SK-N-SH (cell line): ENCODE results near the gene NGF.

Experiments
- GABPA ChIP-seq: IDR thresholded peaks from 2 replicates; pipeline ENCODE4 v1.4.0; 2012; ENCODE audit warnings: low read depth, mild to moderate bottlenecking
- JUND ChIP-seq: IDR thresholded peaks from 2 replicates; pipeline ENCODE4 v1.4.0; 2012
- RFX5 ChIP-seq: IDR thresholded peaks from 2 replicates; pipeline ENCODE4 v1.6.1; 2012; ENCODE audit warnings: mild to moderate bottlenecking, improper control_type of control experiment, low read length
- SIN3A ChIP-seq: IDR thresholded peaks from 2 replicates; pipeline ENCODE4 v1.6.1; 2012; ENCODE audit warnings: low read depth, mild to moderate bottlenecking, low read length, moderate library complexity, borderline replicate concordance
- TEAD4 ChIP-seq: IDR thresholded peaks from 2 replicates; pipeline ENCODE4 v1.4.0; 2012; ENCODE audit warnings: mild to moderate bottlenecking, borderline replicate concordance; ENCODE audit not compliant: insufficient read depth
- TF ChIP-seq, protein P1 (sequence below): IDR thresholded peaks from 2 replicates; pipeline ENCODE4 v1.4.0; 2012; ENCODE audit warnings: low read depth
- TF ChIP-seq, protein P2 (sequence below): fragments of 150-350 bp; IDR thresholded peaks from 2 replicates; pipeline ENCODE4 v1.6.1; 2017; ENCODE audit warnings: antibody characterized with exemption, low read length, low read depth, borderline replicate concordance
- TF ChIP-seq, protein P3 (sequence below): fragments of 200-600 bp; sonication (generic); IDR thresholded peaks from 2 replicates; pipeline ENCODE4 v1.6.1; 2017; ENCODE audit warnings: antibody characterized with exemption, mild to moderate bottlenecking, moderate library complexity

DNA sequence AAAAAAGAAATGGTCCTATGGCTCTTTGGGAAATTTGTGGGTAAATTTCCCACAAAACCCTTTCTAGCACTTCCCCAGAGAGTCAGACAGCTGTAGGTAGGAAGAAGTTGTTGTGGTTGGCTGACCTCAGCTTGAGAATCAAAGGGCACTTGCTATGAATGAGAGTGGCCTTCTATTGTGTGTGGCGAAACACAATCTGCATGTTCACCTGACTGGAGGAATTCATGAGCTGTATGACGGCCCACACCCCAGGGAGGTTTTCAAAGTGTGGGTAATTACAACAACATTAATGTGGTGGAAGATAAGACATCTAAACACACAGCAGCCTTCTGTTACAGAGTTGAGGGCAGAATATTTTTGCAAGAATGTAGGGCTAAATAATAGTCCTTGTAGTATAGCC lies 38.8 kb downstream of the NGF start:
- TF ChIP-seq SIN3A (no peak), GABPA (no peak), JUND (no peak), TEAD4 (no peak), RFX5 (no peak)
- TF ChIP-seq, protein P1, sequence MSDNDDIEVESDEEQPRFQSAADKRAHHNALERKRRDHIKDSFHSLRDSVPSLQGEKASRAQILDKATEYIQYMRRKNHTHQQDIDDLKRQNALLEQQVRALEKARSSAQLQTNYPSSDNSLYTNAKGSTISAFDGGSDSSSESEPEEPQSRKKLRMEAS = no peak
- TF ChIP-seq, protein P2, sequence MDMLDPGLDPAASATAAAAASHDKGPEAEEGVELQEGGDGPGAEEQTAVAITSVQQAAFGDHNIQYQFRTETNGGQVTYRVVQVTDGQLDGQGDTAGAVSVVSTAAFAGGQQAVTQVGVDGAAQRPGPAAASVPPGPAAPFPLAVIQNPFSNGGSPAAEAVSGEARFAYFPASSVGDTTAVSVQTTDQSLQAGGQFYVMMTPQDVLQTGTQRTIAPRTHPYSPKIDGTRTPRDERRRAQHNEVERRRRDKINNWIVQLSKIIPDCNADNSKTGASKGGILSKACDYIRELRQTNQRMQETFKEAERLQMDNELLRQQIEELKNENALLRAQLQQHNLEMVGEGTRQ = no peak
- TF ChIP-seq, protein P3, sequence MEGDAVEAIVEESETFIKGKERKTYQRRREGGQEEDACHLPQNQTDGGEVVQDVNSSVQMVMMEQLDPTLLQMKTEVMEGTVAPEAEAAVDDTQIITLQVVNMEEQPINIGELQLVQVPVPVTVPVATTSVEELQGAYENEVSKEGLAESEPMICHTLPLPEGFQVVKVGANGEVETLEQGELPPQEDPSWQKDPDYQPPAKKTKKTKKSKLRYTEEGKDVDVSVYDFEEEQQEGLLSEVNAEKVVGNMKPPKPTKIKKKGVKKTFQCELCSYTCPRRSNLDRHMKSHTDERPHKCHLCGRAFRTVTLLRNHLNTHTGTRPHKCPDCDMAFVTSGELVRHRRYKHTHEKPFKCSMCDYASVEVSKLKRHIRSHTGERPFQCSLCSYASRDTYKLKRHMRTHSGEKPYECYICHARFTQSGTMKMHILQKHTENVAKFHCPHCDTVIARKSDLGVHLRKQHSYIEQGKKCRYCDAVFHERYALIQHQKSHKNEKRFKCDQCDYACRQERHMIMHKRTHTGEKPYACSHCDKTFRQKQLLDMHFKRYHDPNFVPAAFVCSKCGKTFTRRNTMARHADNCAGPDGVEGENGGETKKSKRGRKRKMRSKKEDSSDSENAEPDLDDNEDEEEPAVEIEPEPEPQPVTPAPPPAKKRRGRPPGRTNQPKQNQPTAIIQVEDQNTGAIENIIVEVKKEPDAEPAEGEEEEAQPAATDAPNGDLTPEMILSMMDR = no peak
